COR-L47 (cell line): Measurements from ENCODE around the gene CYB5R4.
A peak's percentile ranks its signal among the peaks of the same experiment; 100 is the strongest.
"Not testable (repeated sequence)": the region's sequence is repeated elsewhere in the genome, so short reads cannot be mapped to it uniquely, and the experiment has no call there.

ENCODE experiments used
- DNase-seq: peaks from one replicate; lab custom pipeline; 2025; lab: John Stamatoyannopoulos, UW

CYB5R4 gene

DNA sequence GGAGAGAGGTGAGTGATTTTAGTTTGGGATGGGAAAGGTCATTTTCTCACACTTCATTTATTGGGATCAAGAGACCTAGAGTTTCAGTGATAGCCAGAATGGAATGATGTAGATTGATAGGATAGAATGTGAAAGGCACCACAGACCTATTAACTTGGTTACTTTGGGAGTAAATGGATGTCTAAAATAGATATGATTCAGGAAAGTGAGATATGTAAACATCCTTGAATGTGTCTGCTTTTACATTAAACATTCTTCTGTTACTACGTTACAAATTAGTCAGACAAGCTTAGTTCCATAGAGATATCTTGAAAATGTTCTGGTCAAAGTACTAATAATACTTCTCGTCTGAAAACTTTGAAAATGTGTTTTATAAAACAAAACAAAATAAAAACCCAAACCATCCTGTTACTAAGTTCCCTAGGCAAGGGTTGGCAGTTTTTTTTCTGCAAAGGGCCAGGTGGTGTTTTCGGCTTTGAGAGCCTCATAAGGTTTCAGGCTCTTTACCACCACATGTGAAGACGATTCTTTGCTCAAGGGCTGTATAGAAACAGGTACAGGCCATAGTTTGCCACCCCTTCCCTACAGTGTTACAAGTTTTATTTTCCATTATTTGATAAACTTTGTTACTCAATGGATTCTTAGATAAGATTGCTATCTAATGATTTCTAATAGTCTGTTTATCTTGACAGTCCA, 3.4 kb downstream of the CYB5R4 start:
- no peak for DNase-seq

- no peak for DNase-seq
Observed at GRCh38 chr6:83867043-83867442, 7.6 kb downstream of the CYB5R4 start.

- DNase-seq: peak; percentile 8
Observed at GRCh38 chr6:83867527-83868161, 8.2 kb downstream of the CYB5R4 start.

DNA sequence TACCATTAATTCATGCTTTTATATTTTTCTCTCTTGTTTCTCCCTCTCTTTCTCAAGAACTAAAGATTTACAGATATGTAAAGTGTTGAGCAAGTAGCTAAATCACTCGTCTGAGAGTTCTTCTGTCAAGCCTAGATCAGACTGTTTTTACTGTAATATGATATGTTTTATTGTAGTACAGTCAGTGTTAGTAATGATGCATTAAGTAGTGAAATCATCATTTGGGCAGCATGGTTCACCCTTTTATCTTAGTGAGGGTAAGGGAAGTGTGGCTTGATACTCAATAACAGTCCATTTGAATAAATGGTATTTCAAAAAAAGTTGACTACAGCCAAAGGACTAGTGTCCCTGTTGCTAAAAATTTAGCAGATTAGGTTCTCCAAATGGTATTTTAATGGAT, 9.2 kb downstream of the CYB5R4 start:
- no peak for DNase-seq

- no peak for DNase-seq
Observed at GRCh38 chr6:83870649-83871048, 11.2 kb downstream of the CYB5R4 start.

DNA sequence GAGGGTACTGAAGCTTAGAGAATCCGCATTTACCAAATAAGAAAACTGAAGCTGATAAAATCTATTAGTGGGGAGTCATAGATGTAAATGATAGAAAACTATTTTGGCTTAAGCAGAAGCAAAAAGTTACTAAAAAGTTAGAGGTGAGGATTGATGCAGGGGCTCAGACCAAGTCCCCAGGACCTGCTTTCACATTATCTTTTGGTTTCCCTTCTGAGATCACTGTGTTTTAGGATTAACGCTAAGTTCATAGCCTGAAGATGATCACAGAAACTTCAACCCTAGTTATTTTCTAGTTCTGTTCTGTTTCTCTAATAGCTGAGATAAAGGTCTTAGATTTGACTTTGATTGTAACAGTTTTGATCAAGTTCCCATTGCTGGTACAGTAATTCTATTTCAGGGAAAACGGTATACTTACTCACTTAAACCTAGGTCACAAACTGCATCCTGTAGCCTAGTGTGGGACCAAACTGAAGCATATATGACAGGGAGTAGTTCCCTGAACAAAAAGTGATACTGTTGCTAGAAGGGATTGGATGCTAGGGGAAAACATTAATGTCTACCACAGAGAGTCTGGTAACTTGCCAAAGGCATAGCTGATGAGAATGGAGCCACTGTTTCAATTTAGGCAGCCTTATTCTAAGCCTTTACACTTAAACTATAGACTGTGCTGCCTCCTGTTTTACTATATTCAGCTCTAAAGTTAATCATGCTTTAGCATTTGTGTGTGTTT, 13.1 kb downstream of the CYB5R4 start:
- DNase-seq: no peak

GRCh38 chr6:83873869-83874268, 14.4 kb downstream of the CYB5R4 start:
- no peak for DNase-seq

DNA sequence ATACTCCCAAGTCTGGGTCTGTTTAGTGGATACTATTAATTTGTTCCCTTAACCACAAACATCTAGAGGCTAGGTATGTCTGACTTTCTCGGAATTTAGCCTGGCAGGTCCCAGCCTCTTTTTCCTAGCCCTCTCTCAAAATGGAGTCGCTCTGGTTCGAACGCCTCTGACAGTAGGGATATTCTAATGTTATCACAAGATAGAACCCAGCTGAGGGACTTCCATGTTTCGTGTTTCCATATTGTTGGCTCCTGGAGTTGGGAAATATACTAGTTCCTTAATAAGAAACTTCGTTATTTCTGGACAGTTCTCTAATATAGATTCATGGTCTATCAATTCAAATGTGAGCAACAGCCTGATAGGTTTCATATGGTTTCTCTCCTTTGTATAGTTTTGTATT, 16.4 kb downstream of the CYB5R4 start:
- no peak for DNase-seq

DNA sequence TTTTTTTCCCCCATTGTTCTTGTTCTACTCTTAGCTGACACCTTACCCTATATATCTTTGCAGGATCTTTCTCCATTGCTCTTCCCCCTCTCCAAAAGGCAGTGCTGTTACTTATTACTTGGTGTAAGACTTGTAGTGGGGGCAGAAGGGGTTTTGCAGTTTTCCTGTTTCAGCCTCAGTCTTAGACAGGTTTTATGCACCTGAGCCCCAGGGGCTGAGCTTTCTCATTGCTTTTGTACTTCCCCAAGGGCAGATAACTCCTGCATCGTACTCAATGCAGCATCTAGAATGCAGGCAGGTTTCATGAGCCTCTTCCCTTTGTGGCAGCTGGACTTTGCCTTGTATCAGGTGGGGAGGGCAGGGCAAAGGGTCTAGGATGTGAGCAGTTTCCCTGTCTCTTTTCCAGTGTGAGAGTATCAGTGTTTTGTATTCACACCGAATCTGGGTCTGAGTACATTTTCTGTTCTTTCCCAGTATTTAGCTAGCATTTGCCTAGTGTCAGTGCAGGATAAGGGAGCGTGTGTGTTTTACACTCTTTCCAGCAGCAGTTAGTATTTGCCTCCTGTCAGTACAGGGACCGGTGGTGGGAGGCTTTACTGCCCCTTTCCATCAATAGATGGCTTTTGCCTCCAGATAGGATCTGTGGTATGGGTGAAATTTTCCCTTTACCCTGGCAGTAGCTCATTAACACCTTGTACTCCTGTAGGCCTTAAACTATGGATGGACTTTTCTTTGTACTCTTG, 19.6 kb downstream of the CYB5R4 start:
- no peak for DNase-seq

DNA sequence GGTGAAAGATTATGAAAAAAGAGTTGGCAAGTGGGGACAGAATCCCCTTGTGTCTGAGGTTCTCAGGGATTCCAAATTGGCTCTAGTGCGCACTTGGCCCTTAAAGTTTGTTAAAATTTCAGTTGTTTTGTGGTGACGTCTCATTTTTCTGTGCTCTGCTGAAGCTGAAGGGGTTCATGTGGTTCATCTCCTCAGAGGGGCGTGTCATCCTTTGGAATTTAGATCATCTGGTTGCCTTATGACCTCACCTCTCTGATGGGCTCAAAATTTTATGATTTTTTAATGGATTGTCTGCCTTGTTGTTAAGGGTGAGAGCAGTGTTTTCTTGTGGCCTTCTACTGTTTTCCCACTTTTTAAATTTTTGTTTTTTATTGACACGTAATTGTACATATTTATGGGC, 20.3 kb downstream of the CYB5R4 start:
- no peak for DNase-seq

- peak; percentile 35 for DNase-seq
Observed at GRCh38 chr6:83883240-83883639, 23.8 kb downstream of the CYB5R4 start.

- DNase-seq: peak; percentile 52
Observed at GRCh38 chr6:83884523-83884922, 25.0 kb downstream of the CYB5R4 start.

GRCh38 chr6:83885984-83886383, 26.5 kb downstream of the CYB5R4 start:
- no peak for DNase-seq

DNA sequence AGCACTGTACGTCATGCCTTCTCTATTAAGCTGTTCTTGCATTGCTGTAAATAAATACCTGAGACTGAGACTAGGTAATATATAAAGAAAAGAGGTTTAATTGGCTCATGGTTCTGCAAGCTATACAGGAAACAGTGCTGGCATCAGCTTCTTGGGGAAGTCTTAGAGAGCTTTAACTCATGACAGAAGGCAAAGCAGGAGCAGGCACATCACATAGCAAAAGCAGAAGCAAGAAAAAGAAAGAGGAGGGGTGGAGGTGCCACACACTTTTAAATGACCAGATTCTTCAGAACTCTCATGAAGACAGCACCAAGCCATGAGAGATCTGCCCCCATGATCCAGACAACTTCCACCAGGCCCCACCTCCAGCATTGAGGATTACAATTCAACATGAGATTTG, 30.1 kb downstream of the CYB5R4 start:
- DNase-seq: no peak

- no peak for DNase-seq
Observed at GRCh38 chr6:83890520-83890919, 31.0 kb downstream of the CYB5R4 start.

GRCh38 chr6:83891586-83891985, 32.1 kb downstream of the CYB5R4 start:
- no peak for DNase-seq

DNA sequence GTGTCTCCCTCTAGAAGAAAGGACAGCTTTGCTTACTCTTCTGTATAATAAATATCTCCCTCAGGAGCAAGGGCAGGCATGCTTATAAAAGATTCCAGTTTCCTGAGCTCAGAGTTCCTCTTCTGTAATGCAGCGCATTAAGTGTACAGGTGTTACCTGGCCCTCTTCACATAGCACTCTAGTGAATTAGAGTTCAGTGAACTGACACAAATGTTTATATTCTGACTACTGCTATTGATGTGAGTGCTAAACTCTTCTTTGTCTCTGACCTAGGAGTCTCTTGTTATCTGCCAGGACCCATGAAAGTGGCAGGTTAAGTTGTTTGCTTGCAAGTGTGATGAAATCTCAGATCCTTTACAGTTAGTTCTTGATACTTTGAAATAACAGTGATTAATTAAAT, 33.5 kb downstream of the CYB5R4 start:
- DNase-seq: no peak

GRCh38 chr6:83897094-83897493, 37.6 kb downstream of the CYB5R4 start:
- DNase-seq: not testable (repeated sequence)

DNA sequence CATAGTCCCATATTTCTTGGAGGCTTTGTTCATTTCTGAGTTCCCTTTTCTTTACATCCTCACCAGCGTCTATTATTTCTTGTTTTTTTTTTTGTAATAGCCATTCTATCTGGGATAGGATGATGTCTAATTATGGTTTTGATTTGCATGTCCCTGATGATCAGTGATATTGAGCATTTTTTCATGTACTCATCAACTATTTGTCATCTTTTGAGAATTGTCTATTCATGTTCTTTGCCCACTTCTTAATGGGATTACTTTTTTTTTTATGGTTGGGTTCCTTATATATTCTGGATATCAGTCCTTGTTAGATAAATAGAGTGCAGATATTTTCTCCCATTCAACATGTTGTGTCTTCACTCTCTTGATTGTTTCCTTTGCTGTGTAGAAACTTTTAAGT, 42.1 kb downstream of the CYB5R4 start:
- DNase-seq: no peak

DNA sequence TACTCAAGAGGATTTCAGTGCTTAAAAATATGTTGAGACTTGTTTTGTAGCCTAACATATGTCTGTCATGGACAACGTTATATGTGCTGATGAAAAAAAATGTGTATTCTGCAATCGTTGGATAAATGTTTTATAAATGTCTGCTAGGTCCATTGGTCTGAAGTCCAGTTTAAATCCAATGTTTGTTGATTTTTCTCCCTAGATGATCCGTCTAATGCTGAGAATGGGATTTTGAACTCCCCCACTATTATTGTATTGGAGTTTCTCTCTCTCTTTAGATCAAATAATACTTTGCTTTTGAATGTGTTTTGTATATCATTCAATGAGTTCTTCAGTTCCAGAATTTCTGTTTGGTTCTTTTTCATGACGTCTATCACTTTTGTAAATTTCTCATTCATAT, 44.9 kb downstream of the CYB5R4 start:
- DNase-seq: no peak

GRCh38 chr6:83905648-83906047, 46.2 kb downstream of the CYB5R4 start:
- no peak for DNase-seq

- DNase-seq: not testable (repeated sequence)
Observed at GRCh38 chr6:83907623-83908390, 48.3 kb downstream of the CYB5R4 start.
